ENCODE data around the gene TPK1. TPM values are rescaled to one million over a fixed set of nuclear protein-coding genes. Genes with fewer than 3 reads are reported as not detected.

Gene TPK1
- total and polyA plus RNA-seq, 2 of the 4 experiments (the other 2 are of a cell fraction) = 0.38 to 1.8 TPM

DNA sequence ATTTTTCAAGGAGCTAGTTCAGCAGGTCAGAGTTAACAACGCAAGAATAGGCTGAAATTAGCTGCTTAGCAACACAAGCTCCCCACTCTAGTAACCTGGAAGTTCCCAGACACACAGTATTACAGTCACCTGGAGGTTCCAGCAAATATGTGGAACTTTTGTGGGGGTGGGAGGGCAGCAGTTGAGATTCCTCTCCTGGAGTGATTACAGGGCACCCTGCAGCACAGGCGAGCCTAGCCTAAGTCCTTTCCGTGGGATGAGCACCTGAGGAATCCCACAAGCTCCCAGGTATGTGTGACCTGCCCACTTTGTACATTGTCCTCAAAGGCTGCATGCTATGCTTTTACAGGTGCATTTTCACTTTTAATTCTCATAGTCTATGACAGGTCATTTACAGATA lies 13.6 kb downstream of the TPK1 start:
- no peak overlapping the region for H3K27ac ChIP-seq (ENCODE audit: insufficient read depth, low read length)
- no peak overlapping the region for H2AK5ac ChIP-seq (ENCODE audit: low read depth, low read length)
- H3K79me1 ChIP-seq (ENCODE audit: low read depth in 1 of 2, low read length in 2 of 2) = no peaks in the 10 kb centered on the region
- in situ Hi-C loops (cut with MboI; ENCODE audit: low sequenced_read_pairs) = no loop called here
- H3K18ac ChIP-seq (ENCODE audit: low read depth, low read length) = no peak overlapping the region
- no peak overlapping the region for H3K4ac ChIP-seq (ENCODE audit: low read depth, low read length)
- no peaks in the 10 kb centered on the region for H3K27me3 ChIP-seq (ENCODE audit: control insufficient read depth, insufficient read depth, low read length)
- no peaks in the 10 kb centered on the region for H3K4me1 ChIP-seq (ENCODE audit: control insufficient read depth, insufficient read depth, low read length)
- ChIA-PET CTCF (no interaction called here), POLR2A (ENCODE audit: unreplicated experiment) (no interaction called here)
- no peak for ATAC-seq (ENCODE audit: low read depth)
- no peaks in the 10 kb centered on the region for H3K9me3 ChIP-seq (ENCODE audit: control insufficient read depth, insufficient read depth, low read length)
- H3K9ac ChIP-seq (ENCODE audit: low read depth, low read length) = no peak overlapping the region
- no peak overlapping the region for H3K56ac ChIP-seq (ENCODE audit: extremely low read depth, insufficient read depth, low read length)
- no peak overlapping the region for H3K4me3 ChIP-seq (ENCODE audit: insufficient read depth, low read depth, low read length)
- intact Hi-C loops (cut with micrococcal nuclease) = no loop called here
- no peak overlapping the region for H4K91ac ChIP-seq (ENCODE audit: insufficient read depth, low read depth, low read length)
- H3K36me3 ChIP-seq (ENCODE audit: control insufficient read depth, insufficient read depth, low read length) = no peaks in the 10 kb centered on the region
- dilution Hi-C loops (cut with HindIII; ENCODE audit: low sequenced_read_pairs, unreplicated experiment) = no loop called here
- TF ChIP-seq MAFK (IDR thresholded peaks at IDR 0.05; ENCODE audit: low read depth, low read length) (no peak), BHLHE40 (IDR thresholded peaks at IDR 0.05; ENCODE audit: low read depth, low read length) (no peak), FOS (IDR thresholded peaks at IDR 0.05; ENCODE audit: low read depth, low read length) (no peak), MAZ (IDR thresholded peaks at IDR 0.05; ENCODE audit: borderline replicate concordance, low read depth, low read length) (no peak), POLR2A (IDR thresholded peaks at IDR 0.05; ENCODE audit: low read depth, low read length) (no peak), RFX5 (IDR thresholded peaks at IDR 0.05; ENCODE audit: low read depth, low read length) (no peak), SMC3 (IDR thresholded peaks at IDR 0.05; ENCODE audit: low read depth, low read length) (no peak)
- TF ChIP-seq, protein P1, sequence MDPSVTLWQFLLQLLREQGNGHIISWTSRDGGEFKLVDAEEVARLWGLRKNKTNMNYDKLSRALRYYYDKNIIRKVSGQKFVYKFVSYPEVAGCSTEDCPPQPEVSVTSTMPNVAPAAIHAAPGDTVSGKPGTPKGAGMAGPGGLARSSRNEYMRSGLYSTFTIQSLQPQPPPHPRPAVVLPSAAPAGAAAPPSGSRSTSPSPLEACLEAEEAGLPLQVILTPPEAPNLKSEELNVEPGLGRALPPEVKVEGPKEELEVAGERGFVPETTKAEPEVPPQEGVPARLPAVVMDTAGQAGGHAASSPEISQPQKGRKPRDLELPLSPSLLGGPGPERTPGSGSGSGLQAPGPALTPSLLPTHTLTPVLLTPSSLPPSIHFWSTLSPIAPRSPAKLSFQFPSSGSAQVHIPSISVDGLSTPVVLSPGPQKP (IDR thresholded peaks at IDR 0.05; ENCODE audit: borderline replicate concordance, low read depth, low read length) = no peak
- no TSS peak for BruUV-seq (replicated peaks)
- no peak overlapping the region for H2BK15ac ChIP-seq (ENCODE audit: low read depth, low read length)
- H2BK5ac ChIP-seq (ENCODE audit: low read depth, low read length, poor library complexity, severe bottlenecking) = no peak overlapping the region
- no peaks in the 10 kb centered on the region for H4K20me1 ChIP-seq (ENCODE audit: insufficient read depth, low read length)
- no peak overlapping the region for H2BK120ac ChIP-seq (ENCODE audit: low read depth, low read length)
- H2BK20ac ChIP-seq (ENCODE audit: low read depth, low read length) = no peak overlapping the region
- no CpG with 5 or more reads among the region's 3 CpGs for WGBS, 2 experiments (ENCODE audit: extremely low coverage in 2 of 2, insufficient read length in 1 of 2)
- no peak overlapping the region for H3K14ac ChIP-seq (replicated peaks; ENCODE audit: low read depth, low read length)
- no peak overlapping the region for H4K5ac ChIP-seq (ENCODE audit: low read depth, low read length)
- H2AFZ ChIP-seq (replicated peaks; ENCODE audit: low read length, poor library complexity) = no peak overlapping the region
- no peaks in the 10 kb centered on the region for H3K9me1 ChIP-seq (ENCODE audit: insufficient read depth, low read length)
- H3K23ac ChIP-seq (ENCODE audit: low read depth, low read length) = no peak overlapping the region
- H4K8ac ChIP-seq (ENCODE audit: low read depth in 2 of 2, low read length in 2 of 2) = no peak overlapping the region
- no peak overlapping the region for H3K4me2 ChIP-seq (ENCODE audit: low read depth, low read length)
- H2AK9ac ChIP-seq (replicated peaks; ENCODE audit: low read depth, low read length, poor library complexity) = no peak overlapping the region
- no peak for DNase-seq
